Activated CD4-positive, CD25-positive, alpha-beta regulatory T cell treated with anti-CD3 and anti-CD28 coated beads, Interleukin-2, amount 50 U/mL, for 16 hours (primary cell): ENCODE measurements around the gene CCDC183.
"Not testable (repeated sequence)": the region's sequence is repeated elsewhere in the genome, so short reads cannot be mapped to it uniquely, and the experiment has no call there.

ENCODE experiments used
- DNase-seq: peaks from one replicate; pipeline ENCODE4 v3.0.0-alpha.2; 2020; ENCODE audit warnings: low read depth, low spot score

CCDC183 gene

GRCh38 chr9:136799854-136800657 lies 3.9 kb downstream of the CCDC183 start:
- peak; percentile 74 for DNase-seq

GRCh38 chr9:136802321-136802720 lies 6.2 kb downstream of the CCDC183 start:
- DNase-seq, result no peak

GRCh38 chr9:136803009-136803550 lies 6.9 kb downstream of the CCDC183 start:
- not testable (repeated sequence) for DNase-seq

GRCh38 chr9:136803551-136804508 lies 7.7 kb downstream of the CCDC183 start:
- no peak for DNase-seq

GRCh38 chr9:136804509-136805206 lies 8.5 kb downstream of the CCDC183 start:
- no peak for DNase-seq

- no peak for DNase-seq
Measured at GRCh38 chr9:136805207-136805740, 9.1 kb downstream of the CCDC183 start.

GRCh38 chr9:136806067-136806466 lies 9.9 kb downstream of the CCDC183 start:
- no peak for DNase-seq

GRCh38 chr9:136806631-136807201 lies 10.6 kb downstream of the CCDC183 start:
- DNase-seq, result no peak

GRCh38 chr9:136807281-136808074 lies 11.3 kb downstream of the CCDC183 start, which contains the start of gene RABL6:
TSS of gene RABL6 (plus strand) at chr9:136807948. CDS start at chr9:136808197, 249 bp downstream.
- DNase-seq, result peak; percentile 60

GRCh38 chr9:136808075-136808805 lies 12.1 kb downstream of the CCDC183 start:
- no peak for DNase-seq

- no peak for DNase-seq
Measured at GRCh38 chr9:136808806-136809158, 12.6 kb downstream of the CCDC183 start.

GRCh38 chr9:136814725-136815421 lies 18.7 kb downstream of the CCDC183 start:
- DNase-seq, result no peak

- DNase-seq, result no peak
Measured at GRCh38 chr9:136815422-136815782, 19.3 kb downstream of the CCDC183 start.

GRCh38 chr9:136820971-136821825 lies 25.1 kb downstream of the CCDC183 start:
- DNase-seq, result no peak

GRCh38 chr9:136821826-136822544 lies 25.8 kb downstream of the CCDC183 start:
- DNase-seq, result no peak

GRCh38 chr9:136823136-136824046 lies 27.3 kb downstream of the CCDC183 start:
- no peak for DNase-seq
